HCT116 (cell line): Measurements from ENCODE around the gene TBX2. TPM values are rescaled to one million over a fixed set of nuclear protein-coding genes. Genes with fewer than 3 reads are reported as not detected.

Experiments
- ATAC-seq: fragments of 200-7000 bp; cut with Tn5 transposase; 2 replicates; pipeline ENCODE4 v1.9.1; 2020; ENCODE audit warnings: mild to moderate bottlenecking, moderate library complexity
- BruUV-seq: library from RNA; stranded (reverse); fragments of 400-500 nt; replicated peaks from 2 replicates; lab custom pipeline; 2021; lab: Mats Ljungman, UMichigan
- CTCF ChIA-PET: fragments of 300-600 bp; sonication (Branson Sonifier 250); formaldehyde crosslinking; loops from one replicate; lab custom pipeline; 2021; ENCODE audit warnings: antibody characterized with exemption; lab: Charles Lee
- POLR2A ChIA-PET: fragments of 300-600, 350-600 bp; sonication (Branson Sonifier 250); formaldehyde crosslinking; loops from one replicate; lab custom pipeline; 2021; ENCODE audit warnings: antibody characterized with exemption; lab: Charles Lee
- RAD21 ChIA-PET, 2 experiments: fragments of 300-600 bp; sonication (Branson Sonifier 250); formaldehyde crosslinking; loops; one replicate each; lab custom pipeline; 2023; ENCODE audit warnings: low total read pairs in 2 of 2; ENCODE audit not compliant: uncharacterized antibody in 2 of 2, unreplicated experiment in 2 of 2, low non-redundant PET in 1 of 2; lab: Charles Lee
- DNase-seq: peaks from one replicate; pipeline ENCODE4 v3.0.0-alpha.2; 2010; ENCODE audit warnings: low read depth, low spot score
- H2AFZ ChIP-seq: fragments of 200-600 bp; shearing (Covaris generic), sonication (generic); 2 replicates; pipeline ENCODE4 v1.6.1; 2017; ENCODE audit warnings: low read depth, mixed run types, mixed read lengths, antibody characterized with exemption, low read length; ENCODE audit not compliant: poor library complexity, severe bottlenecking
- H3K27ac ChIP-seq: 2 replicates; pipeline ENCODE4 v1.5.1; 2012; ENCODE audit warnings: low read depth, low read length
- H3K27me3 ChIP-seq: fragments of 200-600 bp; sonication (generic); 2 replicates; pipeline ENCODE4 v1.6.1; 2016; ENCODE audit warnings: mixed run types, low read length, mixed read lengths; ENCODE audit not compliant: insufficient read depth
- H3K36me3 ChIP-seq, 2 experiments: fragments of 200-500 bp in 1 of 2; fragments of 200-600 bp in 1 of 2; sonication (Bioruptor generic) in 1 of 2; sonication (generic) in 1 of 2; 2 replicates each; pipeline versions ENCODE4 v1.5.1 to v1.6.1; 2014 to 2016; ENCODE audit warnings: low read length in 2 of 2, inconsistent platforms in 1 of 2, mixed read lengths in 1 of 2, mixed run types in 1 of 2; ENCODE audit not compliant: insufficient read depth in 2 of 2, control insufficient read depth in 1 of 2
- H3K4me1 ChIP-seq, 2 experiments: fragments of 200-600 bp in 1 of 2; sonication (generic) in 1 of 2; 2 replicates each; pipeline versions ENCODE4 v1.5.1 to v1.6.1; 2012 to 2017; ENCODE audit warnings: low read length in 2 of 2, inconsistent platforms in 1 of 2, mild to moderate bottlenecking in 1 of 2, mixed read lengths in 1 of 2, mixed run types in 1 of 2, moderate library complexity in 1 of 2; ENCODE audit not compliant: insufficient read depth in 2 of 2, control insufficient read depth in 1 of 2
- H3K4me2 ChIP-seq: fragments of 200-600 bp; sonication (generic); 2 replicates; pipeline ENCODE4 v1.6.1; 2017; ENCODE audit warnings: mixed run types, low read length, mixed read lengths
- H3K4me3 ChIP-seq, 2 experiments: fragments of 200-600 bp in 1 of 2; sonication (generic) in 1 of 2; replicated peaks in 1 of 2; 2 replicates each; pipeline ENCODE4 v1.5.1; 2011 to 2016; ENCODE audit warnings: low read length in 2 of 2, control low read depth in 1 of 2, low read depth in 1 of 2, mild to moderate bottlenecking in 1 of 2, mixed read lengths in 1 of 2, mixed run types in 1 of 2
- H3K79me2 ChIP-seq: fragments of 200-600 bp; sonication (generic); 2 replicates; pipeline ENCODE4 v1.6.1; 2017; ENCODE audit warnings: mild to moderate bottlenecking, mixed run types, low read length, moderate library complexity, mixed read lengths; ENCODE audit not compliant: insufficient read depth
- H3K9ac ChIP-seq: fragments of 200-600 bp; sonication (generic); 2 replicates; pipeline ENCODE4 v1.6.1; 2016; ENCODE audit warnings: low read length, mixed read lengths
- H3K9me2 ChIP-seq: fragments of 200-600 bp; sonication (generic), shearing (Covaris generic); 2 replicates; pipeline ENCODE4 v1.6.1; 2017; ENCODE audit warnings: mixed run types, mild to moderate bottlenecking, moderate library complexity; ENCODE audit not compliant: insufficient read depth
- H3K9me3 ChIP-seq, 2 experiments: fragments of 200-500 bp in 1 of 2; fragments of 200-600 bp in 1 of 2; sonication (Bioruptor generic) in 1 of 2; sonication (generic) in 1 of 2; 2 replicates each; pipeline ENCODE4 v1.6.1; 2014 to 2017; ENCODE audit warnings: low read length in 2 of 2, mixed read lengths in 2 of 2, inconsistent platforms in 1 of 2, low read depth in 1 of 2, mild to moderate bottlenecking in 1 of 2, mixed run types in 1 of 2, moderate library complexity in 1 of 2; ENCODE audit not compliant: control insufficient read depth in 1 of 2, insufficient read depth in 1 of 2
- H4K20me1 ChIP-seq: fragments of 200-600 bp; sonication (generic), shearing (Covaris generic); 2 replicates; pipeline ENCODE4 v1.6.1; 2017; ENCODE audit warnings: mixed run types, mild to moderate bottlenecking, moderate library complexity; ENCODE audit not compliant: insufficient read depth
- CBX3 ChIP-seq: IDR thresholded peaks from 2 replicates; pipeline ENCODE4 v1.6.1; 2012; ENCODE audit warnings: low read depth
- CEBPB ChIP-seq: IDR thresholded peaks from 2 replicates; pipeline ENCODE4 v1.6.1; 2012; ENCODE audit warnings: low read depth
- EGR1 ChIP-seq: IDR thresholded peaks from 2 replicates; pipeline ENCODE4 v1.6.1; 2012; ENCODE audit warnings: low read depth
- ELF1 ChIP-seq: IDR thresholded peaks from 2 replicates; pipeline ENCODE4 v1.6.1; 2012; ENCODE audit warnings: low read depth, borderline replicate concordance
- EZH2 ChIP-seq: fragments of 200-600 bp; sonication (generic); IDR thresholded peaks from 2 replicates; pipeline ENCODE4 v1.6.1; 2017; ENCODE audit warnings: antibody characterized with exemption, mixed run types
- EZH2phosphoT487 ChIP-seq: fragments of 200-600 bp; IDR thresholded peaks from 2 replicates; pipeline ENCODE4 v1.6.1; 2018; ENCODE audit warnings: antibody characterized with exemption, borderline replicate concordance
- JUND ChIP-seq: IDR thresholded peaks from 2 replicates; pipeline ENCODE4 v1.6.1; 2012
- POLR2A ChIP-seq: IDR thresholded peaks from 2 replicates; pipeline ENCODE4 v1.7.0; 2011; ENCODE audit warnings: borderline replicate concordance; ENCODE audit not compliant: insufficient read depth, insufficient read length; ENCODE audit errors: extremely low read depth
- POLR2AphosphoS5 ChIP-seq: IDR thresholded peaks from 2 replicates; pipeline ENCODE4 v1.6.1; 2011; ENCODE audit warnings: mild to moderate bottlenecking, low read depth, low read length, moderate library complexity
- RAD21 ChIP-seq: IDR thresholded peaks from 2 replicates; pipeline ENCODE4 v1.6.1; 2012; ENCODE audit warnings: low read depth, mild to moderate bottlenecking
- REST ChIP-seq: IDR thresholded peaks from 2 replicates; pipeline ENCODE4 v1.6.1; 2012; ENCODE audit warnings: low read depth
- SIN3A ChIP-seq: IDR thresholded peaks from 2 replicates; pipeline ENCODE4 v1.6.1; 2012; ENCODE audit warnings: low read depth
- SP1 ChIP-seq: IDR thresholded peaks from 2 replicates; pipeline ENCODE4 v1.6.1; 2012; ENCODE audit warnings: low read depth
- SRF ChIP-seq: IDR thresholded peaks from 2 replicates; pipeline ENCODE4 v1.6.1; 2012; ENCODE audit warnings: low read depth
- TCF7L2 ChIP-seq: IDR thresholded peaks from 2 replicates; pipeline ENCODE4 v1.7.0; 2011; ENCODE audit warnings: borderline replicate concordance, inconsistent platforms; ENCODE audit not compliant: insufficient read depth, insufficient read length; ENCODE audit errors: extremely low read depth
- ZBTB33 ChIP-seq: IDR thresholded peaks from 2 replicates; pipeline ENCODE4 v1.6.1; 2011; ENCODE audit warnings: mild to moderate bottlenecking, low read length, moderate library complexity; ENCODE audit not compliant: insufficient replicate concordance; ENCODE audit errors: extremely low read depth
- intact Hi-C: fragments of 100-400 bp; cut with micrococcal nuclease; formaldehyde crosslinking; loops from 2 replicates; pipeline ENCODE4 v1.10.0; 2022
- total RNA-seq: library from RNA; stranded (reverse); gene quantifications from one replicate; pipeline ENCODE4 v1.2.1, GENCODE V29; 2021; ENCODE audit not compliant: unreplicated experiment
- TF ChIP-seq, protein P1 (sequence below): IDR thresholded peaks from 2 replicates; pipeline ENCODE4 v1.6.1; 2012

TBX2 gene
- total RNA-seq, 1 experiment from 2014 or later: 0.71 TPM

DNA sequence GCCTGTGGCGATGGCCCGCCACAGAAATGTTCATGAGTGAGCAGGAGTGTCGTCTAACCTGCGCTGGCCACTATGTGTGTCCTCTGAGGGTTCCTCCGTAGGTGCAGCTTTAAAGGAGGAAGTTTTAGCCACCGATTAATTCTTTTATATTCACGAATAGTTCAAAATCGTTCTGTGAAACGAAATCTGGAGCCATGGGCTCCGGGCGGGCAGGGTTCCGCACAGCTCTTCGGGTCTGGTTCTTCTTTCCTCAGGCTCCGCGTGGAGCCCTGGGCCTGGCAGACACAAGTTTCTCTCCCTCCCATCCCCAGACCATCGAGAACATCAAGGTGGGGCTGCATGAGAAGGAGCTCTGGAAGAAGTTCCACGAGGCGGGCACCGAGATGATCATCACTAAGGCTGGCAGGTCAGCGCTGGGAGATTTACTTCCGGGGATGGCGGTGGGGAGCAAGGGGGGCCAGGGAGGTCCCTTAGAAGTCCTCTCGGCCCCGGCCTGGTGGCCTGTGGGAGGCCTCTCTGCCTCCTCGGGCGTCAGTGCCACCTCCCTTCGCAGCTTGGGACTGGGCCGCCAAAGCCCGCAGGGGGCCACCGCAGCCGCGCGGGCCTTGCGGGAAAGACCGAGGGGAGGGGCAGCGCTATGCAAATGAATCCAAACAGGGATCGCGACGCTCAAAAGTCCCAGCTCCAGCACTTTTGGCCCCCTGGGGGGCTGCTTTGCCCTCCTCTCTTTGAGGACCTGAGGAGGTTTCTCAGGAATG is 57.8 kb downstream of the TBX2 start:
- Histone ChIP-seq H3K9me3 (no peaks in the 10 kb centered on the region), H3K4me3 (no peak overlapping the region), H3K9me2 (no peaks in the 10 kb centered on the region), H3K36me3 (no peaks in the 10 kb centered on the region), H3K9ac (no peak overlapping the region), H3K27me3 (no peaks in the 10 kb centered on the region), H4K20me1 (no peaks in the 10 kb centered on the region), H3K4me1 (no peaks in the 10 kb centered on the region), H3K27ac (no peak overlapping the region), H3K79me2 (no peaks in the 10 kb centered on the region), H2AFZ (no peak overlapping the region), H3K4me2 (no peak overlapping the region)
- intact Hi-C loops: no loop called here
- ATAC-seq (no peak), DNase-seq (no peak)
- TF ChIP-seq EZH2phosphoT487 (no peak), JUND (no peak), POLR2AphosphoS5 (no peak), ELF1 (no peak), POLR2A (no peak), SIN3A (no peak), EZH2 (no peak)
- ChIA-PET CTCF (no interaction called here), POLR2A (no interaction called here), RAD21 (no interaction called here)
- BruUV-seq: no TSS peak

DNA sequence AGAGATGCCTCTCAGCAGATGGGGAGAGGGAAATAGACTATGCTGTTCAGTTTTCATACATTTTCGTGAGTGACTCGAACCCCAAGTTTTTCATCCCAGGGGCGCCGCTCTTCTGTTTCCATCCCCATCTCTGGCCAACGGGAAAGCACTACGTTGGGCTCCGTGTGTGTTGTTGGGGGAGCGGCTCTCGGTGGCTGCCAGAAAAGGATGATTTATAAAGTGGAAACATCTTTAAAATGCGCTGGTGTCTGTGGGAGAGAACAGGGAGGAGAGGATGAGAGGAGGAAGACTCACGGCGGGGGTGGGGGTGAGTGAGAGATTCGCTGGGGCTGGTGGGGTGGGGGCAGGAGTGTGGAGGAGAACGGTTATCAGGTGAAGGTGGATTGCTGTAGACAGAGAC is 58.4 kb downstream of the TBX2 start:
- intact Hi-C loops: no loop called here
- Histone ChIP-seq H4K20me1 (no peaks in the 10 kb centered on the region), H3K4me1 (no peaks in the 10 kb centered on the region), H3K9me2 (no peaks in the 10 kb centered on the region), H3K27me3 (no peaks in the 10 kb centered on the region), H3K9me3 (no peaks in the 10 kb centered on the region), H3K9ac (no peak overlapping the region), H3K27ac (no peak overlapping the region), H2AFZ (no peak overlapping the region), H3K4me2 (no peak overlapping the region), H3K79me2 (no peaks in the 10 kb centered on the region), H3K36me3 (no peaks in the 10 kb centered on the region), H3K4me3 (no peak overlapping the region)
- POLR2A ChIA-PET: no interaction called here
- BruUV-seq: no TSS peak
- ATAC-seq (no peak), DNase-seq (no peak)
- CTCF ChIA-PET: no interaction called here
- RAD21 ChIA-PET: no interaction called here
- TF ChIP-seq, protein P1, sequence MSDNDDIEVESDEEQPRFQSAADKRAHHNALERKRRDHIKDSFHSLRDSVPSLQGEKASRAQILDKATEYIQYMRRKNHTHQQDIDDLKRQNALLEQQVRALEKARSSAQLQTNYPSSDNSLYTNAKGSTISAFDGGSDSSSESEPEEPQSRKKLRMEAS: no peak
- TF ChIP-seq ZBTB33: no peak
- TF ChIP-seq CBX3: no peak
- TF ChIP-seq EGR1: no peak
- TF ChIP-seq REST: no peak
- TF ChIP-seq TCF7L2: no peak
- no peak for TF ChIP-seq SP1
- TF ChIP-seq SRF: no peak
- TF ChIP-seq RAD21: no peak
- no peak for TF ChIP-seq CEBPB
- no peak for TF ChIP-seq SIN3A
- TF ChIP-seq POLR2AphosphoS5: no peak
